Tibial nerve (tissue), 4 donors: ENCODE measurements around the gene ZFP1. TPM values are rescaled to one million over a fixed set of nuclear protein-coding genes. Genes with fewer than 3 reads are reported as not detected.

Experiments used
- DNase-seq, 2 donors: peaks; one replicate each; pipeline ENCODE4 v3.0.0-alpha.2; 2019; ENCODE audit warnings: low spot score in 2 of 2
- H3K27ac ChIP-seq, 4 donors: fragments of 200-600 bp; sonication (generic) in 3 of 4; one replicate each; pipeline ENCODE4 v1.5.1; 2017 to 2019; ENCODE audit warnings: mild to moderate bottlenecking in 1 of 4
- H3K27me3 ChIP-seq, 2 donors: fragments of 200-600 bp; sonication (generic) in 1 of 2; one replicate each; pipeline versions ENCODE4 v1.5.1 to v1.6.0; 2017 to 2019
- H3K36me3 ChIP-seq, 3 donors: fragments of 200-600 bp; sonication (generic); one replicate each; pipeline ENCODE4 v1.5.1; 2018 to 2019
- H3K4me1 ChIP-seq, 4 donors: fragments of 200-600 bp; sonication (generic) in 3 of 4; one replicate each; pipeline ENCODE4 v1.5.1; 2017 to 2019
- H3K4me3 ChIP-seq, 4 donors: fragments of 200-600 bp; sonication (generic) in 3 of 4; one replicate each; pipeline ENCODE4 v1.5.1; 2017 to 2019; ENCODE audit warnings: mild to moderate bottlenecking in 1 of 4, moderate library complexity in 1 of 4
- H3K9me3 ChIP-seq, 4 donors: fragments of 200-600 bp; sonication (generic) in 3 of 4; one replicate each; pipeline ENCODE4 v1.5.1; 2017 to 2019
- EP300 ChIP-seq, 2 donors: sonication (generic); formaldehyde crosslinking; IDR thresholded peaks; one replicate each; pipeline ENCODE4 v1.6.1; 2017; ENCODE audit warnings: antibody characterized with exemption in 2 of 2, mild to moderate bottlenecking in 1 of 2
- POLR2A ChIP-seq, 2 donors: fragments of 450-650 bp; IDR thresholded peaks; one replicate each; pipeline ENCODE4 v1.6.1; 2017; ENCODE audit warnings: antibody characterized with exemption in 2 of 2, mild to moderate bottlenecking in 2 of 2, moderate library complexity in 2 of 2
- WGBS, 2 donors: methylation state at CpG; one replicate each; pipeline ENCODE4 v1.1.5; 2018; 5-methylcytosine and 5-hydroxymethylcytosine counted together
- total RNA-seq, 4 donors: library from RNA; depleted of rRNA; stranded (reverse); fragments of >200 nt; gene quantifications; one replicate each; pipeline ENCODE4 v1.1.0, GENCODE V29; 2016
- TF ChIP-seq, protein P1 (sequence below), 5 experiments: fragments of 200-600 bp in 3 of 5; fragments of 450-650 bp in 2 of 5; sonication (generic) in 3 of 5; IDR thresholded peaks; one replicate each; pipeline ENCODE4 v1.5.1; 2016 to 2019; ENCODE audit warnings: antibody characterized with exemption in 5 of 5, mild to moderate bottlenecking in 3 of 5, moderate library complexity in 2 of 5

The ZFP1 gene
- total RNA-seq, 4 donors from 2014 or later = 6.3 to 12.6 (median 9.5) TPM

DNA sequence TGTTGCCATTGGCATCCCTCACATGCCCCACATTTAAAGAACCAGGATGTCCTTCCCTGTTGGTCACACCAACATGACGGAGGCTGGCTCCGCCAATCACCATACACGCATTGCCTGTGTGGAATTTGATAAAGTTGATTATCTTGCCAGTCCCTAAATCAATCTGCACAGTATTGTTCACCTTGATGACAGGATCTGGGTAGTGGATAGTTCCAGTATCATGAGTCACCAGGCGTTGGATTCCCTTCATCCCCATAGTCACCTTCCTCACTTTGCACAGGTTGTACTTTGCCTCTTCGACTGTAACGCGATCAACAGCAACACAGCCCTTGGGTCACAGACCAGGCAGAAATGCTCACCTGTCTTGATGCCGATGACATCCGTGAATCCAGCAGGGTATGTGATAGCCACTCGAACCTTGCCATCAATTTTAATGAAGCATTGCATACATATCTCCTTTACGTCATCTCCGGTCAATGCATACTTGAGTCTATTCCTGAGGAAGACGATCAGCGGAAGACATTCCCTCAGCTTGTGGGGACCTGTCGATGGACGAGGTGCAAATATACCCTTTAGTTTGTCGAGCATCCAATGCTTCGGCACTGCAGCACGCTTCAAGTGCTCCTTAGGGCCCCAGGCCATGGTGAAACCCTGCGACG is 44.4 kb downstream of the ZFP1 start:
- no peak for DNase-seq
- 94 to 95% methylated on average over 21 of the region's 21 CpGs for WGBS, 2 donors
- no peak overlapping the region for H3K27ac ChIP-seq
- peaks cover 0 to 2% (median 0%) of the 10 kb centered on the region in 4 donors for H3K9me3 ChIP-seq
- H3K4me1 ChIP-seq = no peaks in the 10 kb centered on the region
- H3K4me3 ChIP-seq = no peak overlapping the region
- TF ChIP-seq, protein P1, sequence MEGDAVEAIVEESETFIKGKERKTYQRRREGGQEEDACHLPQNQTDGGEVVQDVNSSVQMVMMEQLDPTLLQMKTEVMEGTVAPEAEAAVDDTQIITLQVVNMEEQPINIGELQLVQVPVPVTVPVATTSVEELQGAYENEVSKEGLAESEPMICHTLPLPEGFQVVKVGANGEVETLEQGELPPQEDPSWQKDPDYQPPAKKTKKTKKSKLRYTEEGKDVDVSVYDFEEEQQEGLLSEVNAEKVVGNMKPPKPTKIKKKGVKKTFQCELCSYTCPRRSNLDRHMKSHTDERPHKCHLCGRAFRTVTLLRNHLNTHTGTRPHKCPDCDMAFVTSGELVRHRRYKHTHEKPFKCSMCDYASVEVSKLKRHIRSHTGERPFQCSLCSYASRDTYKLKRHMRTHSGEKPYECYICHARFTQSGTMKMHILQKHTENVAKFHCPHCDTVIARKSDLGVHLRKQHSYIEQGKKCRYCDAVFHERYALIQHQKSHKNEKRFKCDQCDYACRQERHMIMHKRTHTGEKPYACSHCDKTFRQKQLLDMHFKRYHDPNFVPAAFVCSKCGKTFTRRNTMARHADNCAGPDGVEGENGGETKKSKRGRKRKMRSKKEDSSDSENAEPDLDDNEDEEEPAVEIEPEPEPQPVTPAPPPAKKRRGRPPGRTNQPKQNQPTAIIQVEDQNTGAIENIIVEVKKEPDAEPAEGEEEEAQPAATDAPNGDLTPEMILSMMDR (IDR thresholded peaks at IDR 0.05) = no peak
- no peak for TF ChIP-seq POLR2A (IDR thresholded peaks at IDR 0.05)
- no peak for TF ChIP-seq EP300 (IDR thresholded peaks at IDR 0.05)
- peaks cover 0 to 21% of the 10 kb centered on the region in 2 donors for H3K27me3 ChIP-seq
- H3K36me3 ChIP-seq = no peaks in the 10 kb centered on the region

DNA sequence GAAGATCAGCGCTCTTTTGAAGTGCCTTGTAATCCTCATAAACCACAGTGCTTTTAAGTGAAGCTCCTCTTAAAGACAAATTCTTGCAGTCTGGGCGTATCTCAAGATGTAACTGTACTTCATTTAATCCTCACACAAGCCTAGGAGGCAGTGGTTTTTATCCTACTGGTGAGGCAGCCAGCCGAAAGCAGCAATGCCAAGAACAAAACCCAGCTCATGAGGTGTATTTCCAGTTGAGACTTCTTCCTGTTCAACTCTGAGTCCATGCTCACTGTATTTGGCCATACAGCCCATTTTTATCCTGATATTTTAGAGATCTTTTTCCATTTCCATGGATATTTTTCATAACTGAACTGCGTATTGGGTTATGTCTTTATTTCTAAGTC is 44.9 kb downstream of the ZFP1 start:
- Histone ChIP-seq H3K27ac (no peak overlapping the region), H3K4me3 (no peak overlapping the region), H3K4me1 (peaks cover 0 to 4% (median 0%) of the 10 kb centered on the region in 4 donors), H3K9me3 (no peaks in the 10 kb centered on the region), H3K36me3 (no peaks in the 10 kb centered on the region), H3K27me3 (peaks cover 0 to 26% of the 10 kb centered on the region in 2 donors)
- TF ChIP-seq POLR2A (IDR thresholded peaks at IDR 0.05) (no peak), EP300 (IDR thresholded peaks at IDR 0.05) (no peak)
- TF ChIP-seq, protein P1 (IDR thresholded peaks at IDR 0.05) = no peak
- DNase-seq = no peak
- 88 to 90% methylated on average over 4 of the region's 4 CpGs for WGBS, 2 donors

DNA sequence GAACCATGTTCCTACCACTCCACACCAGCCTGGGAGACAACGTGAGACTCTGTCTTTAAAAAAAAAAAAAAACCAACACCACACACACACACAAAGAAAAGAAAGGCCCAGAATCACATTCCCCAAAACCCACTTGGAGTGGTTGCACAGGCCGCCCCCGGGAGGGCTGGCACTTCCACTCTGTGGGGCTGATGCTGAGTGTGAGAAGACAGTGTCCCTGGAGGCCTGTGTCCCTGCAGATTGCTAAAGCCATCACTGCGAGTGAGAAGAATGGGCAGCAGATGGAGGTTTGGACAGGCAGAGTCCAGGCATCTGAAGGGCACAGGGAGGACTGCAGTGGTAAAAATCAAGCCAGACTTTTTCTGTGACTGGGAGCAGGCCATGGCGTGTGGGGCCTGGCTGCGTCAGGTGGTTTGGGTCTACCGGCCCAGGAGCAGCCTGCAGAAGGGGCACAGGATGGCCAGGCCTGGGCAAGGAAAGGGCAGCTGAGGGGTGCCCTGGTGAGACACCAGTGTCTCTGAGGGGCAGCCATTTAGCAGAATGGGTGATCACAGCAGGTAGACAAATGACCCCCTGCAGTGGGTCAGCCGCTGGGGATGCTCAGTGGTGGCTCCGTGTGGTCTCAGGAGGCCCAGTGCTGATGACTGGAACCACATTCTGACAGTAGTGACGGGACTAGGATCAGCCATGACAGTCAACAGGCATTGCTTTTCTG is 45.6 kb downstream of the ZFP1 start:
- 65 to 72% methylated on average over 10 of the region's 10 CpGs for WGBS, 2 donors
- Histone ChIP-seq H3K27ac (no peak overlapping the region), H3K36me3 (no peaks in the 10 kb centered on the region), H3K9me3 (no peaks in the 10 kb centered on the region), H3K27me3 (peaks cover 0 to 29% of the 10 kb centered on the region in 2 donors), H3K4me1 (peaks cover 0 to 6% (median 0%) of the 10 kb centered on the region in 4 donors), H3K4me3 (no peak overlapping the region)
- TF ChIP-seq EP300 (IDR thresholded peaks at IDR 0.05) (no peak), POLR2A (IDR thresholded peaks at IDR 0.05) (no peak)
- TF ChIP-seq, protein P1 (IDR thresholded peaks at IDR 0.05) = no peak
- DNase-seq = no peak

DNA sequence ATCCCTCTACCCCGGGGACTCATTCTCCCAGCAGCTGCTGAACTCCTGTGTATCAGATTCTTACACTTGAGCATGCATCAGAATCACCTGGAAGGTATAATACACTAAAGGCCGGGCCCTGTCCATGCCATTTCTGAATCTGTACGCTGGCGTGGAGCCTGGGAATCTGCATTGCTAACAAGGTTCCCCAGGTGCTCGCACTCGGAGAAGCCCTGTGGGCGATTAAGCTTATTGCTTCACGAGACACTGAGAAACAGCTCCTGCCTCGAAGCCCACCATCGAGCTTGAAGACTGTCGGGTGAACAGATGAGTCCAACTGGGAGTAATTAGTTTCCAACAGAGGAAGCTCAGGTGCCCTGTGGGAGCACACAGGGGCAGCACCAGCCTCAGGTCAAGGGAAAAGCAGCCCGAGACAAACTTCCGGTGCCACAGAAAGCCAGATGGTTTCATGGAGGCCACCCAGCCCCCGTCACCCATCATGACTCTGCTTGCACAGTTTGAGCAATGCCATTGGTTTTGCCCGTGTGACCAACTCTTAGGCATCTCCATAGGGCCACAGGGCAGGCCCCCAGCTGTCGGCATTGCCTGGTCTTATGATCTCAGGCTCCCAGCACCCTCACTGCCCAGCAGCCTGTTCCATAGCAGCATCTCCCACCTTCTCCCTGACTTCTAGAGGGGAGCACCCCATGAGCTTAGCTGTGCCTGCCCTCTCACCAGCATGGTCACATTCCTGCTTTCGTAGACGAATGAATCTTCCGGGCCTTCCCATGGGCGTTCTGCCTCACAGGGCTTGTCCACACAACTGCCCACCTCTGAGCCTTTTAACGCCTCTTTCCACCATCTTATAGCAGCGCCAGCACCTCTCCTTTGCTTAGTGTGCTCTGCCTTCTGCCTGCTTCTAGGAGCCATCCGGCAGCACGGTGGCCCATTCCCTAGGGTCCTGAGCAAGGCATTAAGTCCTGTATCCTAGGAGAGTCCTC is 47.8 kb downstream of the ZFP1 start:
- H3K27ac ChIP-seq = no peak overlapping the region
- H3K4me3 ChIP-seq = no peak overlapping the region
- TF ChIP-seq, protein P1 (IDR thresholded peaks at IDR 0.05) = no peak
- TF ChIP-seq EP300 (IDR thresholded peaks at IDR 0.05) = no peak
- no peak for TF ChIP-seq POLR2A (IDR thresholded peaks at IDR 0.05)
- DNase-seq = no peak
- 72 to 79% methylated on average over 21 to 24 of the region's 24 CpGs for WGBS, 2 donors
- H3K4me1 ChIP-seq = peaks cover 0 to 12% (median 0%) of the 10 kb centered on the region in 4 donors
- H3K9me3 ChIP-seq = no peaks in the 10 kb centered on the region
- peaks cover 0 to 34% of the 10 kb centered on the region in 2 donors for H3K27me3 ChIP-seq
- no peaks in the 10 kb centered on the region for H3K36me3 ChIP-seq
